Measurements from ENCODE around the gene CERCAM.

GRCh38 chr9:128422783-128423150 is 2.1 kb downstream of the CERCAM start:
- TF ChIP-seq CTCF (conservative IDR thresholded peaks at IDR 0.05; ENCODE audit: low read depth, low read length): no peak
- TF ChIP-seq EZH2phosphoT487 (IDR thresholded peaks at IDR 0.05; ENCODE audit: borderline replicate concordance, low read length): no peak

Measured in PC-3 (cell line).